Aorta (tissue), 5 donors: ENCODE results near the gene LYPD5. TPM values are rescaled to one million over a fixed set of nuclear protein-coding genes. Genes with fewer than 3 reads are reported as not detected.
"Not testable (repeated sequence)": the region's sequence is repeated elsewhere in the genome, so short reads cannot be mapped to it uniquely, and the experiment has no call there.

Source experiments
- ATAC-seq: fragments of 200-7000 bp; cut with Tn5 transposase; one replicate; pipeline ENCODE4 v1.9.1; 2022; ENCODE audit warnings: moderate library complexity; ENCODE audit not compliant: low FRiP score
- DNase-seq, 2 donors: peaks; one replicate each; pipeline ENCODE4 v3.0.0-alpha.2; 2020
- H3K27ac ChIP-seq, 2 donors: one replicate each; pipeline ENCODE4 v1.5.1; 2013; ENCODE audit warnings: low read length in 2 of 2, mild to moderate bottlenecking in 2 of 2, moderate library complexity in 2 of 2, control low read depth in 1 of 2, inconsistent platforms in 1 of 2, low read depth in 1 of 2
- H3K27me3 ChIP-seq, 2 donors: one replicate each; pipeline ENCODE4 v1.6.1; 2013; ENCODE audit warnings: control low read depth in 1 of 2, low read length in 1 of 2, mild to moderate bottlenecking in 1 of 2, moderate library complexity in 1 of 2; ENCODE audit not compliant: insufficient read depth in 2 of 2, control insufficient read depth in 1 of 2
- H3K36me3 ChIP-seq, 2 donors: one replicate each; pipeline ENCODE4 v1.6.1; 2013; ENCODE audit warnings: control low read depth in 1 of 2, low read length in 1 of 2, mild to moderate bottlenecking in 1 of 2; ENCODE audit not compliant: insufficient read depth in 2 of 2, control insufficient read depth in 1 of 2
- H3K4me1 ChIP-seq, 2 donors: one replicate each; pipeline ENCODE4 v1.6.1; 2013; ENCODE audit warnings: low read length in 2 of 2, control low read depth in 1 of 2, mild to moderate bottlenecking in 1 of 2, moderate library complexity in 1 of 2; ENCODE audit not compliant: insufficient read depth in 2 of 2, control insufficient read depth in 1 of 2
- H3K4me3 ChIP-seq, 2 donors: one replicate each; pipeline ENCODE4 v1.5.1; 2013; ENCODE audit warnings: low read length in 2 of 2, control low read depth in 1 of 2, mild to moderate bottlenecking in 1 of 2
- H3K9me3 ChIP-seq: one replicate; pipeline ENCODE4 v1.6.1; 2013; ENCODE audit warnings: mild to moderate bottlenecking, low read length; ENCODE audit not compliant: control insufficient read depth
- WGBS, 2 donors: extraction: QIAGEN DNeasy Blood & Tissue Kit; methylation state at CpG; one replicate each; pipeline ENCODE4 v1.1.7; 2013; 5-methylcytosine and 5-hydroxymethylcytosine counted together
- intact Hi-C, 2 donors: fragments of 100-400 bp; cut with DNase I; formaldehyde crosslinking; loops; one replicate each; pipeline versions ENCODE4 v1.14.2 to v1.15.0; 2022
- polyA plus RNA-seq, 2 donors: library from polyadenylated mRNA; stranded (reverse); fragments of 200-250 nt; gene quantifications; one replicate each; pipeline ENCODE4 v1.2.3, GENCODE V29; 2013
- total RNA-seq, 2 donors: library from RNA; stranded (reverse); fragmentation: NEBNext Ultra II Directional; extraction: Animal tissue kit (Norgen Biotek cat#: 25700); gene quantifications; one replicate each; pipeline ENCODE4 v1.2.1, GENCODE V29; 2021
- donor health status: healthy with polysubstance abuse.
- donor health status: Bipolar disorder and iron deficiency.
- donor health status: DM: no; HTN: no; CAD: no.
- donor health status: DM: no; HTN: no; CAD: no.
- donor health status: DM: yes; HTN: yes; CAD: no.

LYPD5 gene
- total and polyA plus RNA-seq, 4 donors, result 0.08 to 1.9 (median 1.1) TPM

DNA sequence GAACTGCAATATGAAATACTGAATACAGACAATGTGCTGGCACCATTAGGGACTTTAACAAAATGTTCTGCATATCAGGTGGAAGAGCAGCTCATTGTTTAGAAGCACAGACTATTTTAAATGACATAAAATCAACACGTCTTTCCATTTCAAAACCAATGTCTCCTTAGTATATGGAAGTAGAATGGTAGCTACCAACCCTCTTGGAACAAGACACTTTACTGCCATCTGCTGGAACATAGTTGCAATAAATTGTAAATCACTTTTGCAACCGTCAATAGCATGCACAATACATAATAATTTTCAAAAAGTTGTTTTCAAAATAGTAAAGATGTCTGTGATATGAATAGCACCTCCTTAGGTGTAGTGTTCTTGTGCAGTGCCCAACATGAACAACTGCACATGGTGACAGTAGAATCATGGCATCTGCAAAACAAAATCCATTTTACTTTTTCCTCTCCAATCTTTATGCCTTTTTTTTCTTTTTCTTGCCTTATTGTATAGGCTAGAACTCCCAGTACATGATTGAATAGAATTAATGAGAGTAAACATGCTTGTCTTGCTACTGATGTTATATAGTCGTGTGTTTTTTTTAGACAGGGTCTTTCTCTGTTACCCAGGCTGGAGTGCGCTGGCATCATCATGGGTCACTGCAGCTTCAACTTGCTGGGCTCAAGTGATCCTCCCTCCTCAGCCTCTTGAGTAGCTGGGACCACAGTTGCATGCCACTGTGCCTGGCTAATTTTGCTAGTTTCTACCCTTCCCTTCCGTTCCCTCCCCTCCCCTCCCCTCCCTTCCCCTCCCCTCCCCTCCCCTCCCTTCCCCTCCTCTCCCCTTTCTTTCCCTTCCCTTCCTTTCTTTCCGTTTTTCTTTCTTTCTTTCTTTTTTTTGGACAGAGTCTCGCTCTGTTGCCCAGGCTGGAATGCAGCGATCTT is 7.8 kb upstream of the LYPD5 start:
- Histone ChIP-seq H3K36me3 (no peaks in the 10 kb centered on the region), H3K9me3 (no peaks in the 10 kb centered on the region), H3K4me3 (no peak overlapping the region), H3K27ac (no peak overlapping the region), H3K4me1 (no peaks in the 10 kb centered on the region), H3K27me3 (no peaks in the 10 kb centered on the region)
- WGBS, 2 donors, result 31 to 51% methylated on average over 7 to 8 of the region's 8 CpGs
- DNase-seq (no peak), ATAC-seq (no peak)
- intact Hi-C loops, result no loop called here

DNA sequence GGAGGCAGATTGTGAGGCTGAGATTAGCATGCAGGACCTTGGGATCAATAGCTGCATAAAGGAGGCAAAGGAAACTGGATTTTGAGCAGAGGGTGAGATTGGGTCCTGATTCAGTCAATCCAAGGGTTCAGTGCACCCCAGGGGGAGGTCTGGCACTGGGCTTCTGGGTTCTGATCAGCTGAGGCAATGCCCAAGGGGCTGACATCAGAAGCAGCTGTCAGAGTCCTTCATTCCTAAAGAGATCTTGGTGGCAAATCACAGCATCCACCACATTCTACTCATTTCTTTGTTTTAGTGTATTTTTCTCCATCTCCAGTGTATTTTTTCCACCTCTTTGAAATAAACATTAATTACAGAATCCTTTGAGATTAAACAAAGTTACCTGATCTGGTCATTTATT is 5.4 kb upstream of the LYPD5 start:
- H3K9me3 ChIP-seq, result no peaks in the 10 kb centered on the region
- no peak overlapping the region for H3K4me3 ChIP-seq
- H3K27ac ChIP-seq, result no peak overlapping the region
- H3K27me3 ChIP-seq, result no peaks in the 10 kb centered on the region
- no peaks in the 10 kb centered on the region for H3K36me3 ChIP-seq
- intact Hi-C loops, result no loop called here
- H3K4me1 ChIP-seq, result no peaks in the 10 kb centered on the region
- no peak for DNase-seq
- no peak for ATAC-seq

- no peak for DNase-seq
- Histone ChIP-seq H3K9me3 (no peaks in the 10 kb centered on the region), H3K4me3 (no peak overlapping the region), H3K27ac (no peak overlapping the region), H3K4me1 (no peaks in the 10 kb centered on the region), H3K36me3 (no peaks in the 10 kb centered on the region), H3K27me3 (no peaks in the 10 kb centered on the region)
- 69 to 82% methylated on average over 5 of the region's 5 CpGs for WGBS, 2 donors
- no peak for ATAC-seq
- intact Hi-C loops, result no loop called here
These were observed 4.6 kb upstream of the LYPD5 start for GRCh38 chr19:43806848-43807247.

DNA sequence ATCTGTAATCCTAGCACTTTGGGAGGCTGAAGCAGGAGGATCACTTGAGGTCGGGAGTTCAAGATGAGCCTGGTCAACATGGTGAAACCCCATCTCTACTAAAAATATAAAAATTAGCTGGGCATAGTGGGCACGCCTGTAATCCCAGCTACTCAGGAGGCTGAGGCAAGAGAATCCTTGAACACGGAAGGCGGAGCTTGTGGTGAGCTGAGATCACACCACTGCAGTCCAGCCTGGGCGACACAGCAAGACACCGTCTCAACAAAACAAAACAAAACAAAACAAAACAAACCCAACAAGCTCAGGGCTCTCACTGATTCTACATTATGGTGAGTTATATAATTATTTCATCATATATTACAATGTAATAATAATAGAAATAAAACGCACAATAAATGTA is 4.2 kb upstream of the LYPD5 start:
- H3K27me3 ChIP-seq, DNase-seq, H3K4me3 ChIP-seq, H3K4me1 ChIP-seq, H3K27ac ChIP-seq, ATAC-seq, H3K36me3 ChIP-seq, intact Hi-C loops, H3K9me3 ChIP-seq: not testable (repeated sequence)
- 87 to 88% methylated on average over 7 of the region's 7 CpGs for WGBS, 2 donors

GRCh38 chr19:43804432-43804831 is 2.2 kb upstream of the LYPD5 start:
- WGBS, 2 donors, result 43 to 44% methylated on average over 2 of the region's 2 CpGs
- H3K4me3 ChIP-seq, result no peak overlapping the region

GRCh38 chr19:43799502-43800142 is 2.6 kb downstream of the LYPD5 start:
- DNase-seq (no peak), ATAC-seq (no peak)
- 57 to 65% methylated on average over 6 of the region's 6 CpGs for WGBS, 2 donors
- H3K4me3 ChIP-seq, result no peak overlapping the region
- no peaks in the 10 kb centered on the region for H3K36me3 ChIP-seq
- no peaks in the 10 kb centered on the region for H3K4me1 ChIP-seq
- H3K9me3 ChIP-seq, result peaks cover 1% of the 10 kb centered on the region
- no peak overlapping the region for H3K27ac ChIP-seq
- no peaks in the 10 kb centered on the region for H3K27me3 ChIP-seq
- intact Hi-C loops, result no loop called here

More at GRCh38 chr19:43804432-43804831, 2.2 kb upstream of the LYPD5 start:
- no peaks in the 10 kb centered on the region for H3K9me3 ChIP-seq
- H3K27ac ChIP-seq, result no peak overlapping the region
- no peaks in the 10 kb centered on the region for H3K4me1 ChIP-seq
- DNase-seq, result no peak
- H3K27me3 ChIP-seq, result no peaks in the 10 kb centered on the region
- H3K36me3 ChIP-seq, result no peaks in the 10 kb centered on the region
- no peak for ATAC-seq
- intact Hi-C loops, result no loop called here

GRCh38 chr19:43798546-43799409 is 3.5 kb downstream of the LYPD5 start:
- H3K27me3 ChIP-seq, result no peaks in the 10 kb centered on the region
- peak overlapping the region in 1 of 2 donors; percentile 1 for H3K4me3 ChIP-seq
- H3K4me1 ChIP-seq, result no peaks in the 10 kb centered on the region
- 11 to 13% methylated on average over 68 to 70 of the region's 70 CpGs for WGBS, 2 donors
- H3K36me3 ChIP-seq, result no peaks in the 10 kb centered on the region
- DNase-seq, result peak in 1 of 2 donors; percentile 56
- H3K27ac ChIP-seq, result no peak overlapping the region
- H3K9me3 ChIP-seq, result peaks cover 1% of the 10 kb centered on the region
- ATAC-seq, result peak; percentile 53
- intact Hi-C loops, result no loop called here

- 41 to 48% methylated on average over 5 of the region's 5 CpGs for WGBS, 2 donors
- intact Hi-C loops, result no loop called here
- peaks cover 1% of the 10 kb centered on the region for H3K9me3 ChIP-seq
- DNase-seq (no peak), ATAC-seq (no peak)
- no peaks in the 10 kb centered on the region for H3K4me1 ChIP-seq
- H3K36me3 ChIP-seq, result no peaks in the 10 kb centered on the region
- H3K27me3 ChIP-seq, result no peaks in the 10 kb centered on the region
- no peak overlapping the region for H3K4me3 ChIP-seq
- no peak overlapping the region for H3K27ac ChIP-seq
These were observed 4.2 kb downstream of the LYPD5 start for GRCh38 chr19:43798026-43798545.
